ENCODE data around the gene CLN6. TPM values are rescaled to one million over a fixed set of nuclear protein-coding genes. Genes with fewer than 3 reads are reported as not detected.
A peak's percentile ranks its signal among the peaks of the same experiment; 100 is the strongest.

CLN6 gene
- total RNA-seq, 1 experiment from 2014 or later, result 85.7 TPM

DNA sequence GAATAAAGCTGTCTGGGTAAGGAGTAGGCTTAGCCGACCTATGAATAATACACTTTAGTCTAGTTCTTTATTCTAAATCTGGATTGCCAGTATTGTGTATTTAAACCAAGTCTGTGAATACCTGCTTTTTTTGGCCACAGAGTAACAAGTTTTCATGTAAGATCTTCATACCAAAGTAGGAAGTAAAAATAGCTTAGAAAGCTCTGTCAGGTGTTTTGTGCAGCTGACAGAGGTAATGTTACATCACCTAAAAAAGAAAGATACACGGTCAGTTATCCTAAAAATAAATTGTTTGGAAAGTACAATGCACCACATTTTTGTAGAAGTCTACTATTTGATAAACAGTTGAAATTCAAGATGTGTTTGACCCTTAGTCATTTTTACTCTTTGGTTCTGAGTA, 40.9 kb downstream of the CLN6 start:
- intact Hi-C loops (cut with micrococcal nuclease; ENCODE audit: unreplicated experiment), result no loop called here
- H3K4me1 Mint-ChIP-seq (ENCODE audit: low read depth, unreplicated experiment), result no peaks in the 10 kb centered on the region
- BruUV-seq (replicated peaks), result no TSS peak
- peaks cover 50% of the 10 kb centered on the region for H3K36me3 Mint-ChIP-seq (ENCODE audit: insufficient read depth, unreplicated experiment)
- CTCF ChIA-PET, result no interaction called here
- no peak for DNase-seq
- no peaks in the 10 kb centered on the region for H3K9me3 Mint-ChIP-seq (ENCODE audit: low read depth, unreplicated experiment)
- H3K27me3 Mint-ChIP-seq (ENCODE audit: unreplicated experiment), result no peaks in the 10 kb centered on the region
- H3K27ac Mint-ChIP-seq (ENCODE audit: unreplicated experiment), result no peak overlapping the region
- TF ChIP-seq, protein P1, sequence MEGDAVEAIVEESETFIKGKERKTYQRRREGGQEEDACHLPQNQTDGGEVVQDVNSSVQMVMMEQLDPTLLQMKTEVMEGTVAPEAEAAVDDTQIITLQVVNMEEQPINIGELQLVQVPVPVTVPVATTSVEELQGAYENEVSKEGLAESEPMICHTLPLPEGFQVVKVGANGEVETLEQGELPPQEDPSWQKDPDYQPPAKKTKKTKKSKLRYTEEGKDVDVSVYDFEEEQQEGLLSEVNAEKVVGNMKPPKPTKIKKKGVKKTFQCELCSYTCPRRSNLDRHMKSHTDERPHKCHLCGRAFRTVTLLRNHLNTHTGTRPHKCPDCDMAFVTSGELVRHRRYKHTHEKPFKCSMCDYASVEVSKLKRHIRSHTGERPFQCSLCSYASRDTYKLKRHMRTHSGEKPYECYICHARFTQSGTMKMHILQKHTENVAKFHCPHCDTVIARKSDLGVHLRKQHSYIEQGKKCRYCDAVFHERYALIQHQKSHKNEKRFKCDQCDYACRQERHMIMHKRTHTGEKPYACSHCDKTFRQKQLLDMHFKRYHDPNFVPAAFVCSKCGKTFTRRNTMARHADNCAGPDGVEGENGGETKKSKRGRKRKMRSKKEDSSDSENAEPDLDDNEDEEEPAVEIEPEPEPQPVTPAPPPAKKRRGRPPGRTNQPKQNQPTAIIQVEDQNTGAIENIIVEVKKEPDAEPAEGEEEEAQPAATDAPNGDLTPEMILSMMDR (IDR thresholded peaks at IDR 0.05; ENCODE audit: unreplicated experiment), result no peak
- no peak overlapping the region for H3K4me3 Mint-ChIP-seq (ENCODE audit: low read depth, unreplicated experiment)

DNA sequence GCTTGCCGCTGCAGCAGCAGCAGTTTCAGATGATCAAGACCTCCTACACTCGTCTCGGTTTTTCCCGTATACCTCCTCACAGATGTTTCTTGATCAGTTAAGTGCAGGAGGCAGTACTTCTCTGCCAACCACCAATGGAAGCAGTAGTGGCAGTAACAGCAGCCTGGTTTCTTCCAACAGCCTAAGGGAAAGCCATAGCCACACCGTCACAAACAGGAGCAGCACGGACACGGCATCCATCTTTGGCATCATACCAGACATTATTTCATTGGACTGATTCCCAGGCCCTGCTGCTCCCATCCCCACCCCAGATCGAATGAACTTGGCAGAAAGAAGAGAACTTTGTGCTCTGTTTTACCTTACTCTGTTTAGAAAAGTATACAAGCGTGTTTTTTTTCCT, 42.0 kb downstream of the CLN6 start:
- Mint-ChIP-seq H3K9me3 (ENCODE audit: low read depth, unreplicated experiment) (no peaks in the 10 kb centered on the region), H3K36me3 (ENCODE audit: insufficient read depth, unreplicated experiment) (peaks cover 47% of the 10 kb centered on the region), H3K4me3 (ENCODE audit: low read depth, unreplicated experiment) (no peak overlapping the region), H3K4me1 (ENCODE audit: low read depth, unreplicated experiment) (no peaks in the 10 kb centered on the region), H3K27ac (ENCODE audit: unreplicated experiment) (peak overlapping the region; percentile 6), H3K27me3 (ENCODE audit: unreplicated experiment) (no peaks in the 10 kb centered on the region)
- TF ChIP-seq, protein P1 (IDR thresholded peaks at IDR 0.05; ENCODE audit: unreplicated experiment), result no peak
- CTCF ChIA-PET, result no interaction called here
- BruUV-seq (replicated peaks), result no TSS peak
- intact Hi-C loops (cut with micrococcal nuclease; ENCODE audit: unreplicated experiment), result no loop called here
- no peak for DNase-seq

DNA sequence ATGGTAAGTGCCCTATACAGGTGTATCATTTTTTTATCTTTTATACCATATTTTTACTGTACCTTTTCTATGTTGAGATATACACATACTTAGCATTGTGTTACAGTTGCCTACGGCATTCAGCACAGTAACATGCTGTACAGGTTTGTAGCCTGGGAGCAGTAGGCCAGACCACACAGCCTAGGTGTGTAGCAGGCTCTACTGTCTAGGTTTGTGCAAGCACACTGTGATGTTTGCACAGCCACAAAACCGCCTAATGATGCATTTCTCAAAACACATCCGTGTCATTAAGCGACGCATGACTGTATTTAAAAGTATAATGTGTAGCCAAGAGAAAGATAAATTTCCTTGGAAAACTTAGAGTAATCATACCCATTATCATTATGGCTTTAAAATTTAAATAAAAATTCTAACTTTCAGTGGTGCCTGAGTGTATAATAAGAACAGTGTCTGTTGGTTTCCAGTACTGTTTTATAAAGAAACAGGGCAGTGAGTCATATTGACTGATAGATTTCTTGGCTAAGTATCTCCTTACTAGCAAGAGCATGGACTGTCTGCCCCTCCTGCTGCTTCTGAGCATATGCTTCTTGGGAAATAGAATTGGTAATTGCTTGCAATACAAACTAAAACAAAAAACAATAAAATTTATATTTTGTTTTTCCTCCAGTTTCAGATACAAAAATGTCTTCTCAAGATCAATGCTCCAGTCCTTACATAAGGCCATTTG, 42.7 kb downstream of the CLN6 start:
- Mint-ChIP-seq H3K27me3 (ENCODE audit: unreplicated experiment) (no peaks in the 10 kb centered on the region), H3K4me3 (ENCODE audit: low read depth, unreplicated experiment) (no peak overlapping the region), H3K4me1 (ENCODE audit: low read depth, unreplicated experiment) (no peaks in the 10 kb centered on the region), H3K36me3 (ENCODE audit: insufficient read depth, unreplicated experiment) (peaks cover 40% of the 10 kb centered on the region), H3K27ac (ENCODE audit: unreplicated experiment) (no peak overlapping the region), H3K9me3 (ENCODE audit: low read depth, unreplicated experiment) (no peaks in the 10 kb centered on the region)
- TF ChIP-seq, protein P1 (IDR thresholded peaks at IDR 0.05; ENCODE audit: unreplicated experiment), result no peak
- intact Hi-C loops (cut with micrococcal nuclease; ENCODE audit: unreplicated experiment), result no loop called here
- no peak for DNase-seq
- no TSS peak for BruUV-seq (replicated peaks)
- CTCF ChIA-PET, result no interaction called here

DNA sequence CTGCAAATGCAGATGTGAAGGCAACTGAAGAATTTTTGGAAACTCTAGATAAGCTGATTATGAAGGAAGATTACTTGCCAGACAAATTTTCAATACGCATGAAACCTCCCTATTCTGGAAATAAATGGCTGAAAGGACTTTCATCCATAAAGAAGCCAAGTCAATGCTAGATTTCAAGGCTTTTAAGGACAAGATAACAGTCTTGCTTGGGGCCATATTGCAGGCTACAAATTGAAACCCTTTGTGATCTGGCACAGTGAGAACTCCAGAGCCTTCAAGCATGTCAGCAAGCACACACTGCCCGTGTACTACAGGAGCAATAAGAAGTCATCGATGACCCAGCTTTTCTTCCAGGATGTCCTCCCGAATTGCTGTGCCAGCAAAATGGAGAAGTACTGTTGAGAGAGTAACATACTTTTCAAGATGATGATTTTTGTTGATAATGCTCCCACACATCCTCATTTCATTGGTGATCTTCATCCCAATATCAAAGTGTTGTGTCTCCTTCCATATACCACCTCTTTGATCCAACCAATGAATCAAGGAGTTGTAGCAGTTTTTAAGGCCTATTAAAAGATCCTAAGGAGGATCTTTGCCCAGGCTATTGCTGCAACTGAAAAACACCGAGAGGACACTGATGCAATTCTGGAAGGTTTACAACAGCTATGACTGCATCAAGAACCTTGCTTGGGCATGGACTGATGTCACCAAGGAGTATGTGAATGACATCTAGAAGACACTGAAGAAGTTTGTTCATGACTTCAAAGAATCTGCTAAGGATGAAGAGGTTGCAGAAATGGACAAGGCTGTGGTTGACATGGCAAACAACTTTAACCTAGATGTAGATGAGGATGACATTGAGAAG, 44.7 kb downstream of the CLN6 start:
- intact Hi-C loops (cut with micrococcal nuclease; ENCODE audit: unreplicated experiment), result no loop called here
- no TSS peak for BruUV-seq (replicated peaks)
- H3K4me3 Mint-ChIP-seq (ENCODE audit: low read depth, unreplicated experiment), result no peak overlapping the region
- H3K36me3 Mint-ChIP-seq (ENCODE audit: insufficient read depth, unreplicated experiment), result peaks cover 41% of the 10 kb centered on the region
- DNase-seq, result no peak
- no peaks in the 10 kb centered on the region for H3K4me1 Mint-ChIP-seq (ENCODE audit: low read depth, unreplicated experiment)
- H3K27me3 Mint-ChIP-seq (ENCODE audit: unreplicated experiment), result no peaks in the 10 kb centered on the region
- H3K9me3 Mint-ChIP-seq (ENCODE audit: low read depth, unreplicated experiment), result no peaks in the 10 kb centered on the region
- H3K27ac Mint-ChIP-seq (ENCODE audit: unreplicated experiment), result no peak overlapping the region
- TF ChIP-seq, protein P1 (IDR thresholded peaks at IDR 0.05; ENCODE audit: unreplicated experiment), result no peak
- CTCF ChIA-PET, result no interaction called here
